K562 (cell line): ENCODE results near the gene RITA1. TPM values are rescaled to one million over a fixed set of nuclear protein-coding genes. Genes with fewer than 3 reads are reported as not detected.

Source experiments
- ARHGAP35 ChIP-seq: fragments of 450-650 bp; IDR thresholded peaks from 2 replicates; pipeline ENCODE4 v1.6.1; 2018; ENCODE audit not compliant: partially characterized antibody
- HMGXB4 ChIP-seq: sonication (generic); formaldehyde crosslinking; IDR thresholded peaks from 2 replicates; pipeline ENCODE4 v1.8.1; 2023; ENCODE audit warnings: mild to moderate bottlenecking, missing genetic modification reagents
- PHF8 ChIP-seq: fragments of 200-600 bp; sonication (generic); IDR thresholded peaks from 2 replicates; pipeline ENCODE4 v1.6.1; 2012; ENCODE audit warnings: mixed run types, mild to moderate bottlenecking, inconsistent platforms, low read length, moderate library complexity, borderline replicate concordance
- SIN3B ChIP-seq: fragments of 450-650 bp; IDR thresholded peaks from 2 replicates; pipeline ENCODE4 v1.6.1; 2017; ENCODE audit warnings: low read depth, mild to moderate bottlenecking, moderate library complexity
- SP1 ChIP-seq: sonication (generic); formaldehyde crosslinking; IDR thresholded peaks from 2 replicates; pipeline ENCODE4 v1.8.1; 2022; ENCODE audit warnings: mild to moderate bottlenecking, missing genetic modification reagents
- STAT6 ChIP-seq: sonication (generic); formaldehyde crosslinking; IDR thresholded peaks from 2 replicates; pipeline ENCODE4 v1.8.1; 2023; ENCODE audit warnings: mild to moderate bottlenecking, missing genetic modification reagents
- VEZF1 ChIP-seq: fragments of 200-800 bp; sonication (Bioruptor generic); IDR thresholded peaks from 2 replicates; pipeline ENCODE4 v1.6.1; 2017; ENCODE audit warnings: missing genetic modification characterization, missing compliant biosample characterization
- ZC3H11A ChIP-seq: IDR thresholded peaks from 2 replicates; pipeline ENCODE4 v1.6.1; 2012; ENCODE audit warnings: low read depth, low read length, improper control_type of control experiment
- ZNF347 ChIP-seq: fragments of 450-650 bp; formaldehyde crosslinking; IDR thresholded peaks from 2 replicates; pipeline ENCODE4 v1.4.0; 2020; ENCODE audit warnings: low read depth, mild to moderate bottlenecking, moderate library complexity
- ZNF707 ChIP-seq: fragments of 250-450 bp; sonication (Bioruptor Pico); conservative IDR thresholded peaks from 2 replicates; pipeline ENCODE4 v1.8.0; 2022; ENCODE audit warnings: inconsistent platforms, mild to moderate bottlenecking, moderate library complexity
- polyA plus RNA-seq, 8 experiments: library from polyadenylated mRNA; depleted of rRNA in 4 of 8; stranded (reverse) in 5 of 8; unstranded in 3 of 8; fragments of >200 nt; fragmentation: Nextera tagmentation in 2 of 8; fragmentation: Illumina TruSeq in 1 of 8; extraction: Ambion mirVana in 2 of 8; extraction: Trizol in 1 of 8; gene quantifications; 2 replicates each; pipeline versions ENCODE4 v1.2.1 to v1.2.3, GENCODE V29; 2011 to 2014; ENCODE audit warnings: inconsistent platforms in 1 of 8, missing spikeins in 1 of 8
- total RNA-seq, 7 experiments: library from RNA; depleted of rRNA in 6 of 7; stranded (reverse); fragments of >200 nt in 6 of 7; fragmentation: Illumina TruSeq in 2 of 7; extraction: Trizol in 2 of 7; gene quantifications; 2 replicates each; pipeline versions ENCODE4 v1.2.1 to v1.2.3, GENCODE V29; 2011 to 2021; ENCODE audit warnings: low replicate concordance in 1 of 7

Gene RITA1
- total and polyA plus RNA-seq, 9 of the 15 experiments (the other 6 are each of a cell fraction or from before 2014, with no cell fraction given) = 2.8 to 40.4 (median 18.0) TPM

- no peak for TF ChIP-seq PHF8
- TF ChIP-seq HMGXB4 = no peak
- TF ChIP-seq SP1 = no peak
- no peak for TF ChIP-seq ZC3H11A
- no peak for TF ChIP-seq VEZF1
- no peak for TF ChIP-seq STAT6 (CRISPR knock-in tag)
- no peak for TF ChIP-seq ZNF707 (CRISPR knock-in tag)
- no peak for TF ChIP-seq ZNF347 (CRISPR knock-in tag)
- no peak for TF ChIP-seq ARHGAP35
- no peak for TF ChIP-seq SIN3B
These were observed 54.4 kb downstream of the RITA1 start (continued) for GRCh38 chr12:113239811-113240331.
